Amygdala (tissue), 56 donors: Measurements from ENCODE around the gene ZNF808.
"Not testable (repeated sequence)": the region's sequence is repeated elsewhere in the genome, so short reads cannot be mapped to it uniquely, and the experiment has no call there.

Source experiments
- DNase-seq, 56 donors: peaks; one replicate each; lab custom pipeline; 2025; lab: John Stamatoyannopoulos, UW

The ZNF808 gene

DNA sequence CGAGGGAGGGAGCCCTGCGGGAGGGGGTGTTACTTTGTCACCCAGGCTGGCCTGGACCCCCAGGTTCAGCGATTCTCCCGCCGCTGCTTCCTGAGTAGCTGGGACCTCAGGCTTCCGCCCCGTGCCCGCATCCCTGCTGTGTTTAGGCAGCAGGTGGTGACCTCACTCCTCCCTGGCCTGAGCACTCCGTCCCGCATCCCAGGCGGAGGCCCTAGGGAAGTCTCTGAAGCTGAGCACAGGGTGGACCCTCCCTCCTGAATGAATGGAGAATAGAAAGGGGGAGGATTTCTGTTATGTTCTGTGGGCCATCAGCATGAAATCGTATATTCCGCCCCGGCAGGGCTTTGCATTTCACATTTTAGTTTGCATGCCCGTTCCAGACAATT, 7.9 kb downstream of the ZNF808 start:
- DNase-seq = peak in 2 of 56 donors; percentile 1 to 13

DNA sequence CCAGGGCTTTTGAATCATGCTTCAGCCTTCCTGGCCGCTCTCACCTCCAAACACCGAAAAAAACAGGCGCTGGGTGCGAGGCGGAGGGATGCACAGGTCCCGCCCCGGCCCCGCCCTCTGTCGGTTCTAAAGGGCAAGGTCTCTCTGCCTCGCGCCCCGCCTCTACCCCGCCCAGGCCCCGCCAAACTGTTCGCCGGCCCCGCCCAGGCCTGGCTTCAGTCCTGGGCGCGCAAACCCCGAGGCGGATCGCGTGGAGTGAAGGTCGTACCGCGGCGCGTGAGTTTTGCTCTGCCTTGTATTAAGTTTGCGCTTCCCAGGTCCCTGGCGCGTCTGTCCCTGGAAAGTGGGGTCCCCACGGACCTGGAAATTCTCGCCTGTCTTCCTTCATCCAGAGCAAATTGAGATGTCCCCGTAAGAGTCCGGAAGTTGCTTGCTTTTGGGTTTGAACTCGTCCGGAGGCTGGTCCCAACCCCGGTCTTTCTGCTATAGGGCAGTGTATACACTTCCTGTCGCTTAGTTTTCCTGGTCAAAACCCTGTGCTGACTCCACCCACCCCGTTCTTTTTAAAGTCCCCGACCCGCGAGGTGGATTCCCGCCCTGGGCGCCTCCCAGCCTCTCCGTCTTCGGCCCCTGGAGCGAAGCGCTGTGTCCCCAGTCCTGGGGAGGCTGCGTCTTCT, 8.4 kb downstream of the ZNF808 start:
- DNase-seq = peak in 43 of 56 donors; percentile 2 to 75 (median 36)

DNA sequence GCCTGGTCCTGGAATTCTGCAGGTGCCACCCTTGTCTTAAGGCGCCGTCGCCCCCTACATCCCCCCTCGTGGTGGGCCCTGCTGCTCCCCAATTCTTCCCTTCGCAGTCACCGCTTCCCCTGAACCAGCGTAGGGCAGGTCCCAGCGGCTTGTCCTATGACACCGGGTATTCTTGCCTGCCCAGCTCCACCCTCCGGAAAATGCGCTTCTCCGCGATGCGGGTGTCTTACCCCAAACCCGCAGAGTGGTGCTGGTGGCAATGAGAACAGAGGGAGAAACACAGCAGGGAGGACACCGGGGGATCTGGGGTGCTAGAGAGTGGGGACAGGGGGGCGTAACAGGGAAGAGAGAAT, 9.0 kb downstream of the ZNF808 start:
- no peak for DNase-seq

DNA sequence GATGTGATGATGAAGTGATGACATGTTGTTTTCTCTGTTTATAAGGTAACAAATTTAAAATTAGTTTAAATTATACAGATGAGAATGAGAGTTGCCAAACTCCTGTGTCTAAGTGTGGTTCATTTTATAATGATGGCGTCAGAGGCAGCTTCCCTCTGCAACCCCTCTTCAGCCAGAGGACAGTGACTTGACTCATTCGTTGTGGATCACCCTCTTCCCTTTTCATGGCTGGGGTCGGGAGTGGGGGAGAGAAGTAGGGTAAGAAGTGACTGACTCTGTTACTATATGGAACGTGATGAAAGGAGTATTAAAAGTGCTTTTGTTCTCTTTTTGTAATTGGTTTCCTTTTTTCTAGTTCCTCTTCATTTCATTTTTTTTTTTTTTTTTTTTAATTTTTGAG, 11.3 kb downstream of the ZNF808 start:
- DNase-seq = not testable (repeated sequence)

DNA sequence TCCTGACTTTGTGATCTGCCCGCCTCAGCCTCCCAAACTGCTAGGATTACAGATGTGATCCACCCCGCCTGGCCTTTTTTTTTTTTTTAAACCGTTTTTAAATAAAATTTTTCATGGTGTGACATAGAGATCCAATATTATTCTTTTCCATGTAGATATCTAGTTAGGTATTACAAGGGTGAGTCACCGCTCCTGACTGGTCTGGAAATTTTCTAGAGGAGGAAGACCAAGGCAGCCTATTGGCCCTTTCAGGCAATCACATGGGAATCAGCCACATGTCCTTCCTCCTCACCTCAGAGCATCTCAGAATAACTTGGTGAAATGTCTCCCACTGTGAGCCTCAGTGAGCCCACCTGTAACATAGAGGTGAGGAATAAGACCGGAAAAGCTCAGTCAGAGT, 13.7 kb downstream of the ZNF808 start:
- DNase-seq = not testable (repeated sequence)

DNA sequence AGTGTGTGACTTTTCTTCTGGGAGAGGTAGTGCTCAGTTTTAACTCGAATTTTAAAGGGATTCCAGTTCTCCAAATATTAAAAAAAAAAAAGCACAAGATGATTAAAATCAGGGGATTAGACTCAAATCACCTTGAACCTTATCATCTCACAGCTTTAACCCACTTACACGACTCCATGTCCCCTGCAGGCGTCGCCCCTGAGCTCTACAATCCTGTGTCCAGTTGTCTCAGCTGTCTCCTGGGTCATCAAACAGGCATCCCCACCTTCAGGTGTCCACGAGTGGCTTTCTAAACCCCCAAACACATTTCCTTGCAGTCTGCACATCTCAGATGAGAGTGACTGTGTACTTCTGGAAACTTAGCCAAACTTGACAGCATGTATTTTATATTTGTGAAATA, 14.1 kb downstream of the ZNF808 start:
- no peak for DNase-seq

DNA sequence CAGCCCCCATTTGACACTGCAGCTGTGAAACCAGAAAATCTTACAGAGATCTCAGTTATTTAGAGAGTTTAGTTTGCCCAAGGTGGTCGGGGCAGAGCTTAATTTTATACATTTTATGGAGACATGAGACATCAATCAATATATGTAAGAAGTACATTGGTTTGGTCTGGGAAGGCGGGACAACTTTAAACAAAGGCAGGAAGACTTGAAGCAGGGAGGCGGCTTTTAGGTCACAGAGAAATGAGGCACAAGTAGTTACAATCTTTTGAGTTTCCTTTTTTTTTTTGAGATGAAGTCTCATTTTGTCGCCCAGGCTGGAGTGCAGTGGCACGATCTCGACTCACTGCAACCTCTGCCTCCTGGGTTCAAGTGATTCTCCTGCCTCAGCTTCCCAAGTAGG, 15.1 kb downstream of the ZNF808 start:
- DNase-seq = not testable (repeated sequence)

DNA sequence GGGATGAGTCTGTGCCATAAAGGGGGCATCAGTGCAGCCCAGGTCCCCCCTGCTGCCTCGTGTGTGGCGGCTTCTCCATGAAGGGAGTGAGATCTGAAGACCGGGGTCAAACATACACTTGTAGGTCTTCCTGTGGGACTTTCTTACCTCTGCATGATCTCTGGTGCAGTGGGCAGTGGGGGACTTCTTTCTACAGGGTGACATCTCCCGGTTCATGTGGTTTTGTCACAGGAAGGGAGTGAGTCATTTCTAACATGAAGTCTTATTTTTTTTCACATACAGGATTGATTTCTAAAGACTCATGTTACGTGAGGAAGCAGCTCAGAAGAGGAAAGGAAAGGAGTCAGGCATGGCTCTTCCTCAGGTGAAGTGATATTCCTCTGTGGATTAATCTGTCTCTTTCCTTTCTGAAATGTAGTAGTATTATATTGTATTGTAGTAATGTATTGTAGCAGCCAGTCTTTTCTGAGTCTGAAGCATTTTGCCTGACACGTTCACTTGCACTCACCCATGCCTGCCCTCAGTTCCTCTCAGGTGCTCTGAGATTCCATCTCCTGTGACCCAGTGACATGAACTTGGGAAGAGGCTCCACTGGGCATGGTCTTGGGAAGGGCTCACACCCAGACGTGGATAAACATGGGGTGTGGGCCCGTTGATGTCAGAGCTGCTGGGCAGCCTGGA, 15.7 kb downstream of the ZNF808 start:
- no peak for DNase-seq

DNA sequence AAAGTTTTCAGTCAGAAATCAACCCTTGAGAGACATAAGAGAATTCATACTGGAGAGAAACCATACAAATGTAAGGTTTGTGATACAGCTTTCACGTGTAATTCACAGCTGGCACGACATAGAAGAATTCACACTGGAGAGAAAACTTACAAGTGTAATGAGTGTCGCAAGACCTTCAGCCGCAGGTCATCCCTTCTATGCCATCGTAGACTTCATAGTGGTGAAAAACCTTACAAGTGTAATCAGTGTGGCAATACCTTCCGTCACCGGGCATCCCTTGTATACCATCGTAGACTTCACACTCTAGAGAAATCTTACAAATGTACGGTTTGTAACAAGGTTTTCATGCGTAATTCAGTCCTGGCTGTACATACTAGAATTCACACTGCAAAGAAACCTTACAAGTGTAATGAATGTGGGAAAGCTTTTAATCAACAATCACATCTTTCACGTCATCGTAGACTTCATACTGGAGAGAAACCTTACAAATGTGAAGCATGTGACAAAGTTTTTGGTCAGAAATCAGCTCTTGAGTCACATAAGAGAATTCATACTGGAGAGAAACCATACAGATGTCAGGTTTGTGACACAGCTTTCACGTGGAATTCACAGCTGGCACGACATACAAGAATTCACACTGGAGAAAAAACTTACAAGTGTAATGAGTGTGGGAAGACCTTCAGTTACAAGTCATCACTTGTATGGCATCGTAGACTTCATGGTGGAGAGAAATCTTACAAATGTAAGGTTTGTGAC, 26.9 kb downstream of the ZNF808 start:
- DNase-seq = no peak

DNA sequence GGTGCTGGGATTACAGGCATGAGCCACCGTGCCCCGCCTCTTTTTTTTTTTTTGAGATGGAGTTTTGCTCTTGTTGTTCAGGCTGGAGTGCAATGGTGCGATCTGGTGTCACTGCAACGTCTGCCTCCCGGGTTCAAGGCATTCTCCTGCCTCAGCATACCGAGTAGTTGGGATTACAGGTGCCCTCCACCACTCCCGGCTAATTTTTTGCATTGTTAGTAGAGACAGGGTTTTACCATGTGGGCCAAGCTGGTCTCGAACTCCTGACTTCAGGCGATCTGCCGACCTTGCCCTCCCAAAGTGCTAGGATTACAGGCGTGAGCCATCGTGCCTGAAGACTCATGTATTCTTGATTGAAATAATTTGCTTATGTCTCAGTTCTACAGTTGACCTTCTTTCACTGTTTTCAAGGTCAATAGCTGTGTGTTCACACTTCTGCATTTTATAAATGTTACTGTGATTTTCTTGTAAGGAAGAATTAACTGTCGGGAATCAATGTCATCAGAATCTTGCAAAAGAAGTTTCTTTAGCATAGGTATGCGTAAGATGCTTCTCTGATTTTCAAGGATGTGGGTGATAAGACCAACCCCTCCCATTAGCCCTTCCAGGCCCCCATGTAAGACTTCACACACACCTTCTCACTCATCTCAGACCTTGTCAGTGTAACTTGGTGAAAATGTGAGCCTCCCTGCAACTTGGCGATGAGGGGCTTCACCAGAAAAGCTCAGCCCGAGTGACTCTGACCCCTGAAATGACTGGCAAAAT, 29.9 kb downstream of the ZNF808 start:
- DNase-seq = no peak

DNA sequence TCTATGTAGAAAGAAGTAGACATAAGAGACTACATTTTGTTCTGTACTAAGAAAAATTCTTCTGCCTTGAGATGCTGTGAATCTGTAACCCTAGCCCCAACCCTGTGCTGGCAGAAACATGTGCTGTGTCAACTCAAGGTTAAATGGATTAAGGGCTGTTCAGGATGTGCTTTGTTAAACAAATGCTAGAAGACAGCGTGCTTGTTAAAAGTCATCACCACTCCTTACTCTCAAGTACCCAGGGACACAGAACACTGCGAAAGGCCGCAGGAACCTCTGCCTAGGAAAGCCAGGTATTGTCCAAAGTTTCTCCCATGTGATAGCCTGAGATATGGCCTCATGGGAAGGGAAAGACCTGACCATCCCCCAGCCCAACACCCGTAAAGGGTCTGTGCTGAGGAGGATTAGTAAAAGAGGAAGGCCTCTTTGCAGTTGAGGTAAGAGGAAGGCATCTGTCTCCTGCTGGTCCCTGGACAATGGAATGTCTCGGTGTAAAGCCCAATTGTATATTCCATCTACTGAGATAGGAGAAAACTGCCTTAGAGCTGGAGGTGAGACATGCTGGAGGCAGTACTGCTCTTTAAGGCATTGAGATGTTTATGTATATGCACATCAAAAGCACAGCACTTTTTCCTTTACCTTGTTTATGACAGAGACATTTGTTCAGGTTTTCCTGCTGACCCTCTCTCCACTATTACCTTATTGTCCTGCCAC, 31.4 kb downstream of the ZNF808 start:
- DNase-seq = not testable (repeated sequence)

DNA sequence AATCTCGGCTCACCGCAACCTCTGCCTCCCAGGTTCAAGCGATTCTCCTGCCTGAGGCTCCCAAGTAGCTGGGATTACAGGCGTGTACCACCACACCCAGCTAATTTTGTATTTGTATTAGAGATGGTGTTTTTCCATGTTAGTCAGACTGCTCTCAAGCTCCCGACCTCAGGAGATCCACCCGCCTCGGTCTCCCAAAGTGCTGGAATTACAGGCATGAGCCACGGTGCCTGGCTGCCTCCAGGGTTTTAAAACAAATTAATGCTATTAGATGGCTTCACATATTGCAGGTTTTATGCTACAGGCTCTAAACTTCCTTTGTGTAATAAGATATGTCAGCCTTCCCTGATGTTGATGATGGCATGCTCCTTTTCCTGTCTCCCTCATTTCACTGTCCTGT, 34.1 kb downstream of the ZNF808 start:
- not testable (repeated sequence) for DNase-seq

DNA sequence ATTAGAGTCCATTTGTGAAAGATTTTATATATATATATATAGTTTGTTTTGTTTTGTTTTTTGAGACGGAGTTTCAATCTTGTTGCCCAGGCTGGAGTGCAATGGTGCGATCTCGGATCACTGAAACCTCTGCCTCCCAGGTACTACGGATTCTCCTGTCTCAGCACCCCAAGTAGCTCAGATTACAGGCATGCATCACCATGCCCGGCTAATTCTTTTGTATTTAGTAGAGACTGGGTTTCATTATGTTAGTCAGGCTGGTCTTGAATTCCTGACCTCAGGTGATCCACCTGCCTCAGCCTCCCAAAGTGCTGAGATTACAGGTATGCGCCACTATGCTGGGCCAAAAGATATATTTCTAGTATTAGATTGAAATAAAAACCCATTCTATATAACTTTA, 38.7 kb downstream of the ZNF808 start:
- DNase-seq = no peak

DNA sequence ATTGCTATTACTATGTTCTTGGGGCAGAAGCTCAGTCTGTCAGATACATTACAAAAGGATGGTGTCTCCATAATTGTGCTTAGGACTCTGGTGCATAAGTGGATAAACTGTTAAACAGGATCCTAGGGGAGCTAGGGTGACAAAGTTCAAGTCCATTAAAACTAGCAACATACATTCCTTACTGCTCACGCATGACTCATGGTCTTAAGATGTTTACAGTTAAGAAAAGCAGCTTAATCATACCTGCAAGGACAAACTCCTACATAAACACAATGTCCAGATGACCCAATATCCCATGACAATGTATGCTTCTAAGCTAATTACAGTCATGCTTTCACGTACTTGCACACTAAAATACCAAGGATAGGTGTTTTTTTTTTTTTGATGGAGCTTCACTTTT, 39.1 kb downstream of the ZNF808 start:
- no peak for DNase-seq

DNA sequence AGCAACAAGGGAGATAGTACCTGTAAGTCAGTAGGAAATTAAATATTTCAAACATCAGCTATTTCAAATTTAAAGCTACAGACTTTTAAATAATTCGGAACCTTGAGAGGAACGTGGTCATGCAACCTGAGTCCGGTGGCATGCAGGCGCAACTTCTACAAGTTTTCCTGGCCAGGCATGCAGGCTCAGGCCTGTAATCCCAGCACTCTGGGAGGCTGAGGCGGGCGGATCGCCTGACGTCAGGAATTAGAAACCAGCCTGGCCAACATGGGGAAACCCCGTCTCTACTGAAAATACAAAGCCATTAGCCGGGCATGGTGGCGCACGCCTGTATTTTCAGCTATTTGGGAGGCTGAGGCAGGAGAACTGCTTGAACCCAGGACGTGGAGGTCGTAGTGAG, 40.5 kb downstream of the ZNF808 start:
- no peak for DNase-seq

DNA sequence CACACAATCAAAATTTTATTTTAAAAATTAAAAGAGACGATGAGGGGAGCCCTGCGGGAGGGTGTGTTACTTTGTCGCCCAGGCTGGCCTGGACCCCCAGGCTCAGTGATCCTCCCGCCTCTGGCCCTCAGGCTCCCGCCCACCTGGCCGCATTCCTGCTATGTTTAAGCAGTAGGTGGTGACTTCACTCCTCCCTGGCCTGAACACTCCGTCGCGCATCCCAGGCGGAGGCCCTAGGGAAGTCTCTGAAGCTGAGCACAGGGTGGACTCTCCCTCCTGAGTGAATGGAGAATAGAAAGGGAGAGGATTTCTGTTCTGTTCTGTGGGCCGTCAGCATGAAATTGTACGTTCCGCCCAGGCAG, 42.2 kb downstream of the ZNF808 start:
- DNase-seq = peak in 11 of 56 donors; percentile 12 to 82 (median 30)

DNA sequence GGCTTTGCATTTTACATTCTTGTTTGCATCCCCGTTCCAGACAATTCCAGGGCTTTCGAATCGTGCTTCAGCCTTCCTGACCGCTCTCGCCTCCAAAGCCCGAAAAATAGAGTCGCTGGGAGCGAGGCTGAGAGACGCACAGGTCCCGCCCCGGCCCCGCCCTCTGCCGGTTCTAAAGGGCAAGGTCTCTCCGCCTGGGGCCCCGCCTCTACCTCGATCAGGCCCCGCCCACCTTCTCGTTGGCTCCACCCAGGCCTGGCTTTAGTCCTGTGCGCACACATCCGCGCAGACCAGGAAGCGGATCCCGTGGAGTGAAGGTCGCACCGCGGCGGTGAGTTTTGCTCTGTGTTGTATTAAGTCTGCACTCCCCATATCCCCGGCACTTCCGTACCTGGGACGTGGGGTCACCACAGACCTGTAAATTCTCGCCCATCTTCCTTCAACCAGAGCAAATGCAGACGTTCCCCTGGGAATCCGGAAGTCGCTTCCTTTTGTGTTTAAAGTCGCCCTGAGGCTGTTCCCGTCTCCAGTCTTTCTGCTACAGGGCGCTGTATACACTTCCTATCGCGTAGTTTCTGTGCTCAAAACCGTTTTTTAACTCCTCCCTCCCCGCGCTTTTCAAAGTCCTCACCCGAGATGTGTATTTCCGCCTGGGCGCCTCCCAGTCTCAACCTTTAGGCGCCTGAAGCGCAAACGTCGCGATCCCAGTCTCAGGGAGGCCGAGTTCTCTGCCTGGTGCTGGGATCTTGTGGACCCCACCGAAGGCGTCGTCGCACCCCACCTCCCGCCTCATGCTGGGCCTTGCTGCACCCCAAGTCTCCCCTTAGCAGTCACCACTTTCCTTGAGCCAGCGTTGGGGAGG, 42.8 kb downstream of the ZNF808 start, which contains the start of gene ZNF701:
ZNF701 (plus strand) TSS at position 288 of the 862 bp plus-strand sequence. CDS start 3,861 bp downstream, outside the sequence.
- peak; percentile 47 to 98 (median 90) for DNase-seq

DNA sequence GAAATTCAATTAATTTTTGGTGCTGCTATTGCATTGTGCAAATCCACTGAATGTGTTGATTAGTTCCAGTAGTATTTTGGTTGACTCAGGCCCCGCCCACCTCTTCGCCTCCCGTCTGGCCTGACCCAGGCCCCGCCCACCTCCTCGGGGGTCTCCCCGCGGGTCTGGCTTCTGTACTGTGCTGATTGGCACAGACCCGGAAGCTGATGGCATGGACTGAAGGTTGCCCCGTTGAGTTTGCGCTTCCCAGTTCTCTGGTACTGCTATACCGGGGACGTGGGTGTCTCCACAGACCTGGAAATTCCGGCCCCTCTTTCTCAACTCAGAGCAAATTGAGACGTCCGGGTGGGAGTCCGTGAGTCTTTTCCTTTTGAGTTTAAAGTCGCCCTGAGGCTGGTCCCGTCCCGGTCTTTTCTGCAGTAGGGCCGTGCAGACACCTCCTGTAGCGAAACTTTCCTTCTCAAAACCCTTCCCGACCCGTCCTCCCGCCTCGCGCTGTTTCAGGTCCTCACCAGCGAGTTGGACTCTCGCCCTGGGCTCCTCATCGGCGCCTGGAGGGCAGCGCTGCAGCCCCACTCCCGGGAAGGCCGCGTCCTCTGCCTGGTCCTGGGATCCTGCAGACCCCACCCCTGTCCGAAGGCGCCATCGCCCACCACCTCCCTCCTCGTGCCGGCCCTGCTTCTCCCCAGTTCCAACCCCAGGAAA, 57.4 kb downstream of the ZNF808 start:
- peak in 1 of 56 donors; percentile 3 for DNase-seq

DNA sequence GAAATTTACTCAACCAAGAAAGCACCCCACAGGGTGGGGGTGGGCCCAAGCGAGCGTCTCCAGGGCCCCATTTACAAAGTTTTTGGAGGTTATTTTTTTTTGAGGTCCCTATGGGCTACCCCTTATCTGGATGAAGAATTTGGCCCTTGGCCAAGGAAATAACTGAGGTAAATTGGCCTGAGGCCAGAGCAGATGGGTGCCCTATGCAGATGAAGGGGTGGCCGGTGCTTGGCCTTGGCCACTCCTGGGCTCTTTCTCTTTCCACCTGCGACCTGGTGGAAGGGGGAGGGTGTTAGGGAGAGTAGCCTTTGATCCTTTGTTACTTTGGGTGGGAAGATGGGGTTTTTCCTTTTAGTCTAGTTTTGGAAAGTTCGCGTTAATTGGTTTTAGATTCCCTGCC, 58.1 kb downstream of the ZNF808 start:
- DNase-seq = no peak
